Measurements from ENCODE around the gene TMEM63B.
"Not testable (repeated sequence)": the region's sequence is repeated elsewhere in the genome, so short reads cannot be mapped to it uniquely, and the experiment has no call there.

Gene TMEM63B

DNA sequence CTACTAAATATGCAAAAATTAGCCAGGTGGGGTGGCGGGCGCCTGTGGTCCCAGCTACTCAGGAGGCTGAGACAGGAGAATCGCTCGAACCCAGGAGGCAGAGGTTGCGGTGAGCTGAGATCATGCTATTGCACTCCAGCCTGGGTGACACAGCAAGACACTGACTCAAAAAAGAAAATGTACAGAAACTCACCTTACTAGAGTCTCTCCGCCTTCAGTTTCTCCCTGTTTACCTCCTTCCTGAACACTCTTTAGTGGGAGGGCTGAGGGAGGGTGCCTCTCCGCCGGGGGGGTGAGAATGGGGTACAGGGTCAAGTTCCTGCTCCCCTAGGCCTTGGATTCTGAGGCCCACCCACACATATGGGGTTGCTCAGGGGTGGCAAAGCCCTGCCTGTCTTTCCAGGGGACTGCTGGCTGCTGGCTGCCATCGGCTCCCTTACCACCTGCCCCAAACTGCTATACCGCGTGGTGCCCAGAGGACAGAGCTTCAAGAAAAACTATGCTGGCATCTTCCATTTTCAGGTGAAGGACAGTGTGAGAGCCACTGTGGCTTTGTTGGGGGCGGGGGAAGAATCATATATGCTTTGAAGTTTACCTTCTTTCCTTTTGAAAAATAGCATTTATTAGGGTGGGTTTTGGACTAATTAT is 44.7 kb downstream of the TMEM63B start:
- DNase-seq (ENCODE audit: low spot score) = no peak

GRCh38 chr6:44172731-44173500 is 45.6 kb downstream of the TMEM63B start:
- DNase-seq (ENCODE audit: low spot score) = peak; percentile 76

DNA sequence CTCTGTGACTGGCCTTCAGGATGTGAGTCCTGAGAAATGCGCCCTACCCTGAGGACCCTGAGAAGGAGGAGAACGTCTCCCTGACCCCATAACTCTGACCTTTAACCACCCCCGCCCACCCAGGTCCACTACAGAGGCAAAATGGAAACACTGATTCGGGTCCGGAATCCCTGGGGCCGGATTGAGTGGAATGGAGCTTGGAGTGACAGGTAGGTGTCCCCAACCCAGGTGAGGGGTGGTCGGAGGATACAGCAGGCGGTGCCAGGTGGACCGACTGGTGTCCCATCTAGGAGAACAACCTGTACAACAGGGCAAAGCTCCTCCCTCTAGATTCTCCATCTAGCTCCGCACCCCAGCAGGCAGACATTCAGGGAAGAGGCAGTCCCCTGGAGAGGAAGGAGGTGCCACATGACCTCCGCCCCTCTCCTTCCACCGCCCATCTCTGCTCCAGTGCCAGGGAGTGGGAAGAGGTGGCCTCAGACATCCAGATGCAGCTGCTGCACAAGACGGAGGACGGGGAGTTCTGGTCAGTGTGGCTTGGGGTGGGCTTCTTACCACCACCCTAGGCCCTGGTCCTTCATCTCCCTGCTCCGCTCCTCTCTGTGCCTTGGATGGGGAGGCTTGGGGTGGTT is 48.9 kb downstream of the TMEM63B start:
- no peak for DNase-seq (ENCODE audit: low spot score)

- peak; percentile 71 for DNase-seq (ENCODE audit: low spot score)
Measured at GRCh38 chr6:44176762-44177509, 49.6 kb downstream of the TMEM63B start.

- DNase-seq (ENCODE audit: low spot score) = no peak
Measured at GRCh38 chr6:44177691-44178423, 50.5 kb downstream of the TMEM63B start.

DNA sequence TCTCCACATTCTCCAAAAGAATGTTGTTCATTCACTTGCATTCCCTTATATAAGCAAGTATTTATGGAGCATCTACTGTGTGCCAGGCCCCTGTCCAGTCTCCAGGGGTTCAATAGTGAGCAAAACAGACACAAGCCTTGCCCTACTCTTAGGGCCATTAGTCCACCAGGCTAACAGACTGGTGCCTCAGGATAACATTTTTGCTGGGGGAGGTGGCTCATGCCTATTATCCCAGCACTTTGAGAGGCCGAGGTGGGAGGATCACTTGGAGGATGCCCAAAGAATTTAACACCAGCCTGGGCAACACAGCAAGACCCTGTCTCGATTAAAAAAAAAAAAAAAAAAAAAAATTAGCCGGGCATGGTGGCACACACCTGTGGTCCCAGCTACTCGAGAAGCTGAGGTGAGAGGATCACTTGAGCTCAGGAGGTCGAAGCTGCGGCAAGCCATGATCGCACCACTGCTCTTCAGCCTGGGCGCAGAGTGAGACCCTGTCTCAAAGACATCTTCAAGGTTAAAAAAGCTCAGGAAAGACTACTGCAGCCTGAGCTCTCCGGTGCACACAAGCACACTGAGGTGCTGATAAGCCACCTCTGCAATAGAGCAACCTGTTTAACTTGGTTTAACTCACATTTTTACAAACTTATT is 51.2 kb downstream of the TMEM63B start:
- DNase-seq (ENCODE audit: low spot score) = no peak

DNA sequence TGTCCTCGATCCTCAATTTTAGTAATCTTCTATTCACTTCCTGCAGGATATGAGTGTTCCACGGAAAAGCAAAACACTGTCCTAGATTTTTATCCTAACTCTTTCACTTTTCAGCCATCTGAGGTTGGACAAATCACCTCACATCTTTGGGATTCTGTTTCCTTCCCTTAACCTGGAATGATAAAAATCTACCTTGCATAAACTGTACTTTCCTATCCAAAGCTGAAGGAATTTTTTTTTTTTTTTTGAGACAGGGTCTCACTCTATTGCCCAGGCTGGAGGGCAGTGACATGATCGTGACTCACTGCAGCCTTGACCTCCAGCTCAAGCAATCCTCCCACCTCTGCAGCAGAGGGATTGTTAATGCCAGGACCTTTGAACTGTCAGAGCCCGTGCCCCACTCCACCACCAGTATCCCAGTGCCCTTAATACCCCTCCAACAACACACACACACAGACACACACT is 51.8 kb downstream of the TMEM63B start:
- DNase-seq (ENCODE audit: low spot score) = no peak

DNA sequence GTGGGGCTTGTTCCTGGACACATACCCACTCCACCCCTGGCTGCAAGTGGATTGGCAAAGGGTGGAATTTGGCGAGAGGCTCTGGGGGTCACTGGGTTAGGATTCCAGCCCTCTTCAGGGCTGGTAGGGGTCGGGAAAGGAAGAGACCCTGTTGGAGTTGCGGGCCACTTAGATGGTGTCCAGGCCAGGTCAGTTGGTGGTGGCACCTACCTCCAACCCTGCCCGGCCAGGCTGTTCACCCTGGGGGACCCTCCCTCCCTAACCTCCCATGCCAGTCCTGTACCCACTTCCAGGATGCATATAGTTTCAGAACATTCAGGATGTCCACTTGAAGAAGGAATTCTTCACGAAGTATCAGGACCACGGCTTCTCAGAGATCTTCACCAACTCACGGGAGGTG is 52.3 kb downstream of the TMEM63B start:
- no peak for DNase-seq (ENCODE audit: low spot score)

GRCh38 chr6:44180406-44180805 is 53.1 kb downstream of the TMEM63B start:
- DNase-seq (ENCODE audit: low spot score) = no peak

DNA sequence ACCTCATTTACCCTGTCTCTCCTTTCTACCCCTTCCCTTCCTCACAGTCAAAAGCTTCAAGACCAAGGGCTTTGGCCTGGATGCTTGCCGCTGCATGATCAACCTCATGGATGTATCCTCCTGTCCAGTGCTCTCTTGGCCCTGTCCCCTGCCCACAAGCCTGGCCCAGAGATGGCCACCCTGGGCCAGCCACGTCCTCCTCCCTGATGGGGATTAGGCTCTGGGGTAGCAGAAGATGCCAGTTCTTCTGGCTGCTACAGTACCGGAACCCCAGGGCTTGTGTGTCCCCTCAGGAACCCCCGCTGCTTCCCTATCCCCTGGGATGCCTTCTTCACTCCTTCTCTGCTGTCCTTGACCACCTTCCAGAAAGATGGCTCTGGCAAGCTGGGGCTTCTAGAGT is 53.5 kb downstream of the TMEM63B start:
- no peak for DNase-seq (ENCODE audit: low spot score)

DNA sequence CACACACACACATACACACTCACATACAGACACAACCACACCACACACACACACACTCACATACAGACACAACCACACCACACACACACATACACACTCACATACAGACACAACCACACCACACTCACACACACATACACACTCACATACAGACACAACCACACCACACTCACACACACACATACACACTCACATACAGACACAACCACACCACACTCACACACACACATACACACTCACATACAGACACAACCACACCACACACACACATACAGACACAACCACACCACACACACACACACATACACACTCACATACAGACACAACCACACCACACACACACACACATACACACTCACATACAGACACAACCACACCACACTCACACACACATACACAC is 54.4 kb downstream of the TMEM63B start:
- not testable (repeated sequence) for DNase-seq (ENCODE audit: low spot score)

DNA sequence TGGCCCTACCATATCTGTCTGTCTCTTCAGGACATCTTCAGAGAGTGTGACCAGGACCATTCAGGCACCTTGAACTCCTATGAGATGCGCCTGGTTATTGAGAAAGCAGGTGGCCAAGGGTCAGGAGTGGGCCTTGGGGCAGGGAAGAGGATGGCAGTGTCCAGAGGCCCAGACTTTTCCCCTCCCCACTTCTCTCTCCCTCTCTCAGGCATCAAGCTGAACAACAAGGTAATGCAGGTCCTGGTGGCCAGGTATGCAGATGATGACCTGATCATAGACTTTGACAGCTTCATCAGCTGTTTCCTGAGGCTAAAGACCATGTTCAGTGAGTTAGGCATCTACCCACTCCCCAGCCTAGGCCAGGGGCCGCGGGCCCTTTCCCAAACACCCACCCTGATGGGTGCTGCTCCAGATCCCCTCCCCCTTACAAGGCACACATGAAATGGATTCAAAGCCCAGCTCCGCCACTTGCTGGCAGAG is 55.6 kb downstream of the TMEM63B start:
- no peak for DNase-seq (ENCODE audit: low spot score)

- no peak for DNase-seq (ENCODE audit: low spot score)
Measured at GRCh38 chr6:44183783-44184182, 56.4 kb downstream of the TMEM63B start.

GRCh38 chr6:44185356-44185755 is 58.0 kb downstream of the TMEM63B start:
- DNase-seq (ENCODE audit: low spot score) = not testable (repeated sequence)

DNA sequence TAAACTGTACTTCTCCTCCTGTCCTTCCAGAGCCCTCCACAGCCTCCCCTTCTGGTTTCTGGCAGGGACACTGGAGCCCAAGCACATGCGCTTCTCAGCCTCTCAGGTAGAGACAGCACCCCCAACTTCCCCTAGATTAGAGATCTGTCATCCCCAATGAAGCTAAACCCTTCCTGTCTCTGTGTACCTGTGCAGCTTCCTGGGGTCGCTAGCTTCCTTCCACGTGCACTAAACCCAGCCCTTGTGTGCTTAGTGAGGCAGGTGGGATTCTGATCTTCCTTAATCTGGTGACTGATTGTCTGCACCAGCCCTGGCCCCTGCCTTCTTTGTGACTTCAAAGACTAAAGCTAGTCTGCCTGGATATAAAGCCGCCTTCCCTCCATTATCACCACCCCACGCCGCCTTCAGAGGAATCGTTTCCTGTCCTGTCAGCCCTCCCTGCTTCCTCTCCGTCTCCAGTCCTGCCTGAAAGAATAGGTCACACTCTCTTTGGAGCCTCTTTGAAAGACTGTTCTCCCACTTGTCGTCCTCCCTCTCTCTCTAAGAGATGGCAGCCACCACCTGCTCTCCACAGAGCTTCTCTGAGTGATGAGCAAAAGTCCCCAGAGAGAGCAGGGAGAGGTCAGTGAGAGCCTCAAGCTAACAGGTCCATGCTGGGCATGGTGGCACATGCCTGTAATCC is 58.7 kb downstream of the TMEM63B start:
- DNase-seq (ENCODE audit: low spot score) = no peak

GRCh38 chr6:44186635-44187025 is 59.3 kb downstream of the TMEM63B start:
- DNase-seq (ENCODE audit: low spot score) = no peak

- no peak for DNase-seq (ENCODE audit: low spot score)
Measured at GRCh38 chr6:44188819-44189218, 61.5 kb downstream of the TMEM63B start.

DNA sequence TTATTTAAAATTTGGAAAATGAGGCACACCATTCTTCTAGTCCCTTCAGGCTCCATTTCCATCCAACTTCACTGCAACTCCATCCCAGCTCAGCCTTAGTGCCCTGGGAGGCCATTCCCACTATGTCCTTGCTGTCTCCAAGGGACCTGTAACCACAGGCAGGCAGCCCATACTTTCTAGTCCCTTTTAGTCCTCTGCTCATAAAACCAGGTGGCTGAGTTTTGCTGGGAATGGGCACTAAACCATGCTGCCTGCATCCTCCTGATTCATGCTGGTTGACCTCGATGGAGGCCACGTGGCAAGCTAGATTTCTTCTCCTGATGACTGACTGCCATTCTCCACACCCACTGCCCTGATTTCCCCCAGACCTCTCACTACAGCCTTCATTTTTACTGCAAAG is 61.9 kb downstream of the TMEM63B start:
- DNase-seq (ENCODE audit: low spot score) = no peak

- DNase-seq (ENCODE audit: low spot score) = no peak
Measured at GRCh38 chr6:44190715-44191114, 63.4 kb downstream of the TMEM63B start.

GRCh38 chr6:44192428-44193041 is 65.2 kb downstream of the TMEM63B start:
- DNase-seq (ENCODE audit: low spot score) = no peak
